ENCODE results near the gene CDK18.

CDK18 gene

GRCh38 chr1:205537386-205538018, 33.0 kb downstream of the CDK18 start:
- no peak for DNase-seq (ENCODE audit: low read depth in 2 of 2)

- DNase-seq (ENCODE audit: low read depth in 2 of 2): no peak
These were observed 33.9 kb downstream of the CDK18 start for GRCh38 chr1:205538235-205538840.

GRCh38 chr1:205541161-205541886, 36.9 kb downstream of the CDK18 start:
- DNase-seq (ENCODE audit: low read depth in 2 of 2): no peak

- no peak for DNase-seq (ENCODE audit: low read depth in 2 of 2)
These were observed 37.9 kb downstream of the CDK18 start for GRCh38 chr1:205542367-205542766.

GRCh38 chr1:205543351-205544301, 39.2 kb downstream of the CDK18 start:
- DNase-seq (ENCODE audit: low read depth in 2 of 2): no peak

GRCh38 chr1:205545001-205545919, 40.8 kb downstream of the CDK18 start:
- no peak for DNase-seq (ENCODE audit: low read depth in 2 of 2)

- DNase-seq (ENCODE audit: low read depth in 2 of 2): no peak
These were observed 41.5 kb downstream of the CDK18 start for GRCh38 chr1:205545991-205546390.

- DNase-seq (ENCODE audit: low read depth in 2 of 2): no peak
These were observed 42.1 kb downstream of the CDK18 start for GRCh38 chr1:205546541-205546940.

- DNase-seq (ENCODE audit: low read depth in 2 of 2): no peak
These were observed 43.7 kb downstream of the CDK18 start for GRCh38 chr1:205547936-205548827.

- DNase-seq (ENCODE audit: low read depth in 2 of 2): no peak
These were observed 49.8 kb downstream of the CDK18 start for GRCh38 chr1:205554026-205554811.

GRCh38 chr1:205561501-205562203, 57.2 kb downstream of the CDK18 start:
- no peak for DNase-seq (ENCODE audit: low read depth in 2 of 2)

- DNase-seq (ENCODE audit: low read depth in 2 of 2): no peak
These were observed 59.5 kb downstream of the CDK18 start for GRCh38 chr1:205563927-205564441.

- DNase-seq (ENCODE audit: low read depth in 2 of 2): no peak
These were observed 61.3 kb downstream of the CDK18 start for GRCh38 chr1:205565799-205566198.

- no peak for DNase-seq (ENCODE audit: low read depth in 2 of 2)
These were observed 63.2 kb downstream of the CDK18 start for GRCh38 chr1:205567716-205568115.

- DNase-seq (ENCODE audit: low read depth in 2 of 2): no peak
These were observed 63.6 kb downstream of the CDK18 start for GRCh38 chr1:205568135-205568468.

GRCh38 chr1:205568469-205569361, 64.2 kb downstream of the CDK18 start:
- no peak for DNase-seq (ENCODE audit: low read depth in 2 of 2)
